Measurements from ENCODE around the gene CYRIA. TPM values are rescaled to one million over a fixed set of nuclear protein-coding genes. Genes with fewer than 3 reads are reported as not detected.

The CYRIA gene
- total RNA-seq, 1 experiment from 2014 or later, result 0.19 TPM

DNA sequence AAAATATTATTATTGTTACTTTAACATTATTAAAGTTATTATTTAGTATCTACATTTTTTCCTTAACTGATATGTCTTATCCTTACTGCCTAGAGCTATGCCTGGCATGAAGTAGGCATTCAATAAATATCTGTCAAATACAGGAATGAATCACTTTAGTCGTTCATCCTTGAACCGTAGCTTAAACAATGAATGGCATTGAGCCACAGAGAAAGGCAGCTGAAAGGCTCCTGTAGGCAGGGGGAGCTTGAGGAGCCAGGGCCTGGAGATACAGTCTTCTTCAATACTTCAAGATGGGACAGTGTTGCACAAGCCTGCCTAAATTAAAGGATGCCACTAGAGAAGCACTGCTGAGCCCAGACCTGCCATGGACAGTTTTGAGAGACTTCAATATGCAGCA lies 22.5 kb downstream of the CYRIA start:
- Mint-ChIP-seq H3K27ac (ENCODE audit: unreplicated experiment) (no peak overlapping the region), H3K36me3 (ENCODE audit: insufficient read depth, unreplicated experiment) (no peaks in the 10 kb centered on the region), H3K27me3 (ENCODE audit: unreplicated experiment) (no peaks in the 10 kb centered on the region), H3K4me3 (ENCODE audit: low read depth, unreplicated experiment) (no peak overlapping the region), H3K4me1 (ENCODE audit: low read depth, unreplicated experiment) (no peaks in the 10 kb centered on the region), H3K9me3 (ENCODE audit: low read depth, unreplicated experiment) (no peaks in the 10 kb centered on the region)
- no TSS peak for BruUV-seq (replicated peaks)
- intact Hi-C loops (cut with micrococcal nuclease; ENCODE audit: unreplicated experiment), result no loop called here
- TF ChIP-seq, protein P1, sequence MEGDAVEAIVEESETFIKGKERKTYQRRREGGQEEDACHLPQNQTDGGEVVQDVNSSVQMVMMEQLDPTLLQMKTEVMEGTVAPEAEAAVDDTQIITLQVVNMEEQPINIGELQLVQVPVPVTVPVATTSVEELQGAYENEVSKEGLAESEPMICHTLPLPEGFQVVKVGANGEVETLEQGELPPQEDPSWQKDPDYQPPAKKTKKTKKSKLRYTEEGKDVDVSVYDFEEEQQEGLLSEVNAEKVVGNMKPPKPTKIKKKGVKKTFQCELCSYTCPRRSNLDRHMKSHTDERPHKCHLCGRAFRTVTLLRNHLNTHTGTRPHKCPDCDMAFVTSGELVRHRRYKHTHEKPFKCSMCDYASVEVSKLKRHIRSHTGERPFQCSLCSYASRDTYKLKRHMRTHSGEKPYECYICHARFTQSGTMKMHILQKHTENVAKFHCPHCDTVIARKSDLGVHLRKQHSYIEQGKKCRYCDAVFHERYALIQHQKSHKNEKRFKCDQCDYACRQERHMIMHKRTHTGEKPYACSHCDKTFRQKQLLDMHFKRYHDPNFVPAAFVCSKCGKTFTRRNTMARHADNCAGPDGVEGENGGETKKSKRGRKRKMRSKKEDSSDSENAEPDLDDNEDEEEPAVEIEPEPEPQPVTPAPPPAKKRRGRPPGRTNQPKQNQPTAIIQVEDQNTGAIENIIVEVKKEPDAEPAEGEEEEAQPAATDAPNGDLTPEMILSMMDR (IDR thresholded peaks at IDR 0.05; ENCODE audit: unreplicated experiment), result no peak
- no peak for DNase-seq
- CTCF ChIA-PET, result no interaction called here

DNA sequence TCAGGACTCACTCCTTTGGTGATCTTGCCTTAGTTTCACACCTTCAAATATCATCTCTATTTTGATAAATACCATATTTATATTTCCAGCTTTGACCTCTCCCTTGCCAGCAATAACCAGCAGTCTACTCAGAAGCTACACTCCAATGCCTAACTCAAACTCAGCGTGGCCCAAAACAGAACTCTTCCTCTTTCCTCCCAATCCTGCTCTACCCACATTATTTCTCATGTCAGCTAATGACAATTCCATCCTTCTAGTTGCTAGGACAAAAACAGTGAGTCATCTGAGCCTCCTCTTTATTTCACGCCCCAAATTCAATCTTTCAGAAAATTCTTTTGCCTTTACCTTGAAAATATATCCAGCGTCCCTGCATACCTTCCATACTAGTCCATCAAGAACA lies 23.5 kb downstream of the CYRIA start:
- H3K9me3 Mint-ChIP-seq (ENCODE audit: low read depth, unreplicated experiment), result no peaks in the 10 kb centered on the region
- peaks cover under 1% of the 10 kb centered on the region for H3K27me3 Mint-ChIP-seq (ENCODE audit: unreplicated experiment)
- intact Hi-C loops (cut with micrococcal nuclease; ENCODE audit: unreplicated experiment), result no loop called here
- CTCF ChIA-PET, result no interaction called here
- no peak overlapping the region for H3K27ac Mint-ChIP-seq (ENCODE audit: unreplicated experiment)
- BruUV-seq (replicated peaks), result no TSS peak
- TF ChIP-seq, protein P1 (IDR thresholded peaks at IDR 0.05; ENCODE audit: unreplicated experiment), result no peak
- no peak overlapping the region for H3K4me3 Mint-ChIP-seq (ENCODE audit: low read depth, unreplicated experiment)
- no peak for DNase-seq
- H3K4me1 Mint-ChIP-seq (ENCODE audit: low read depth, unreplicated experiment), result no peaks in the 10 kb centered on the region
- H3K36me3 Mint-ChIP-seq (ENCODE audit: insufficient read depth, unreplicated experiment), result no peaks in the 10 kb centered on the region

DNA sequence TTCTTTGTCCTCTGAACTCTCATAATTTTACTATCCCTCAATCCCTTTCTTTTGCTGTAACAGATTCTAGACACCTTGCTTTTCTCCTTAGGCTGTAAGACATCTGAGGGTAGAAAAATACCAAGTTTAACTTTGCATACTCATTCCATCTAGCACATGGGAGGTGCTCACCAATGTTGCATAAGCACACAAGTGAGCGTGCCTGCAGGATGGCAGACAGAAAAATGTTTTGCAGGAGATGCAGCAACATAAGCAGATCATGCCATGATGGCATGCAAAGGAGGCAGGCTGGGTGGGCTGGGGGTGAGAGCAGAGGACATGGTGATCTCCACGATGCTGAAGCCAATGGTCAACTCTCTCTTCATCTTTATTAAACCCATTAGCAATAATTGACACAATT lies 24.1 kb downstream of the CYRIA start:
- no peak overlapping the region for H3K4me3 Mint-ChIP-seq (ENCODE audit: low read depth, unreplicated experiment)

DNA sequence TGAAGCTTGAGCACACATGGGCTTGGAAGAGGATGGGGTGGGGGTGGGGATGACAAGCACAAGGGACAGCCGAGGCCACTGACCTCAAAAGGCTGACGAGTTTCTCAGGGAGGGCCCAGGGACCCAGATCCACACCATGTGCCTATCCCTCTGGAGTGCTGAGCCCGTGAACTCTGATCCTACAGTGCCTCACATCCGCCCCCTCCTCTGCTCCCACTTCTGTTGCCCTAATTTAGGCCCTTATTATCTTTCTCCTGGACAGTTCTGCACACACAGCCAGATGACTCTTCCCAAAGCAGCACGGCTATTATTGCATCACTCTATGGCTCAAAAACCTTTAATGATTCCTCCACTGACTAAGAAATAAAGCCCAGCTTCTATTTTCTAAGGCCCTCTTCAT lies 24.8 kb downstream of the CYRIA start:
- CTCF ChIA-PET, result no interaction called here
- intact Hi-C loops (cut with micrococcal nuclease; ENCODE audit: unreplicated experiment), result no loop called here
- TF ChIP-seq, protein P1 (IDR thresholded peaks at IDR 0.05; ENCODE audit: unreplicated experiment), result no peak
- no peaks in the 10 kb centered on the region for H3K36me3 Mint-ChIP-seq (ENCODE audit: insufficient read depth, unreplicated experiment)
- H3K4me1 Mint-ChIP-seq (ENCODE audit: low read depth, unreplicated experiment), result no peaks in the 10 kb centered on the region
- no peaks in the 10 kb centered on the region for H3K9me3 Mint-ChIP-seq (ENCODE audit: low read depth, unreplicated experiment)
- no peak overlapping the region for H3K27ac Mint-ChIP-seq (ENCODE audit: unreplicated experiment)
- peaks cover 12% of the 10 kb centered on the region for H3K27me3 Mint-ChIP-seq (ENCODE audit: unreplicated experiment)
- no peak for DNase-seq
- no peak overlapping the region for H3K4me3 Mint-ChIP-seq (ENCODE audit: low read depth, unreplicated experiment)
- no TSS peak for BruUV-seq (replicated peaks)

More for the DNA sequence above, 24.1 kb downstream of the CYRIA start:
- Mint-ChIP-seq H3K4me1 (ENCODE audit: low read depth, unreplicated experiment) (no peaks in the 10 kb centered on the region), H3K27me3 (ENCODE audit: unreplicated experiment) (peaks cover 6% of the 10 kb centered on the region), H3K36me3 (ENCODE audit: insufficient read depth, unreplicated experiment) (no peaks in the 10 kb centered on the region), H3K27ac (ENCODE audit: unreplicated experiment) (no peak overlapping the region), H3K9me3 (ENCODE audit: low read depth, unreplicated experiment) (no peaks in the 10 kb centered on the region)
- no peak for DNase-seq
- TF ChIP-seq, protein P1 (IDR thresholded peaks at IDR 0.05; ENCODE audit: unreplicated experiment), result no peak
- no TSS peak for BruUV-seq (replicated peaks)
- intact Hi-C loops (cut with micrococcal nuclease; ENCODE audit: unreplicated experiment), result no loop called here
- CTCF ChIA-PET, result no interaction called here
